Muscle of leg (tissue), 11 donors: ENCODE results near the gene ABCG4. TPM values are rescaled to one million over a fixed set of nuclear protein-coding genes. Genes with fewer than 3 reads are reported as not detected.

Experiments used
- DNase-seq: peaks from one replicate; pipeline ENCODE4 v3.0.0; 2013
- H3K27ac ChIP-seq: one replicate; pipeline ENCODE4 v1.5.1; 2013; ENCODE audit warnings: mild to moderate bottlenecking, low read length, control low read depth
- H3K27me3 ChIP-seq: one replicate; pipeline ENCODE4 v1.6.1; 2013; ENCODE audit warnings: low read length; ENCODE audit not compliant: control insufficient read depth, insufficient read depth
- H3K36me3 ChIP-seq: one replicate; pipeline ENCODE4 v1.6.1; 2013; ENCODE audit warnings: low read length; ENCODE audit not compliant: control insufficient read depth, insufficient read depth
- H3K4me1 ChIP-seq: one replicate; pipeline ENCODE4 v1.6.1; 2013; ENCODE audit warnings: low read length; ENCODE audit not compliant: control insufficient read depth, insufficient read depth
- H3K4me3 ChIP-seq: one replicate; pipeline ENCODE4 v1.5.1; 2013; ENCODE audit warnings: low read length, control low read depth
- H3K9me3 ChIP-seq: replicated peaks from 2 replicates; pipeline ENCODE4 v1.6.1; 2013; ENCODE audit warnings: low read depth, low read length; ENCODE audit not compliant: control insufficient read depth
- WGBS: methylation state at CpG from one replicate; pipeline ENCODE4 v1.1.5; 2013; ENCODE audit warnings: missing lambda C conversion rate; ENCODE audit not compliant: insufficient coverage; 5-methylcytosine and 5-hydroxymethylcytosine counted together
- polyA plus RNA-seq, 8 donors: library from polyadenylated mRNA; unstranded; fragments of 120-200 nt; gene quantifications; one replicate each; pipeline versions ENCODE4 v1.2.1 to v1.2.3, GENCODE V29; 2013; ENCODE audit warnings: inconsistent platforms in 1 of 8, low replicate concordance in 1 of 8; ENCODE audit not compliant: insufficient read length in 8 of 8, insufficient read depth in 1 of 8
- total RNA-seq: library from RNA; stranded (reverse); fragments of 120-200 nt; gene quantifications from one replicate; pipeline ENCODE4 v1.2.4, GENCODE V29; 2013

ABCG4 gene
- total and polyA plus RNA-seq, 9 donors: 0.13 to 0.60 (median 0.26) TPM

DNA sequence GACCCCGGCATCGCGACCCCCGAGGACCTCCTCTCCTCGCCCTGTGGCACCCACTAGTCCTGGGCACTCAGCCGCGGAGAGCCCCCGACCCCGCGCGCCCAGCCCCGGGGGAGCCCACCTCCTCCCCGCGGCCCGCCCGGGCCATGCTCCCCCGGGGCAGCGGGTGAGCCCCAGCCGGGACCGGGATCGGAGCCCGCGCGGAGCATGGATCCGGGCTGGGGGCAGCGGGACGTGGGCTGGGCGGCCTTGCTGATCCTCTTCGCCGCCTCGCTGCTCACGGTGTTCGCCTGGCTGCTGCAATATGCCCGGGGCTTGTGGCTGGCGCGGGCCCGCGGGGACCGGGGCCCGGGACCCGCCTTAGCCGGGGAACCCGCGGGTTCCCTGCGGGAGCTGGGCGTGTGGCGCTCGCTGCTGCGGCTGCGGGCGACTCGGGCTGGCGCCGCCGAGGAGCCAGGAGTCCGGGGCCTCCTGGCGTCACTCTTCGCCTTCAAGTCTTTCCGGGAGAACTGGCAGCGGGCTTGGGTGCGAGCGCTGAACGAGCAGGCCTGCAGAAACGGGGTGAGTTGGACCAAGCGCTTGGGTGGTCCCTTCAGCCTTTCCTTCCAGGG lies 41.2 kb upstream of the ABCG4 start:
- DNase-seq: no peak
- under 1% methylated on average over 63 of the region's 65 CpGs for WGBS
- H3K9me3 ChIP-seq: no peaks in the 10 kb centered on the region
- H3K27ac ChIP-seq: no peak overlapping the region
- peaks cover 31% of the 10 kb centered on the region for H3K4me1 ChIP-seq
- no peaks in the 10 kb centered on the region for H3K27me3 ChIP-seq
- peak overlapping the region; percentile 81 for H3K4me3 ChIP-seq
- H3K36me3 ChIP-seq: peaks cover 28% of the 10 kb centered on the region

GRCh38 chr11:119108146-119108856 lies 40.6 kb upstream of the ABCG4 start:
- DNase-seq: no peak
- Histone ChIP-seq H3K27me3 (no peaks in the 10 kb centered on the region), H3K4me3 (peak overlapping the region; percentile 81), H3K4me1 (peaks cover 24% of the 10 kb centered on the region), H3K36me3 (peaks cover 35% of the 10 kb centered on the region), H3K9me3 (no peaks in the 10 kb centered on the region), H3K27ac (no peak overlapping the region)
- 17% methylated on average over 2 of the region's 8 CpGs for WGBS

DNA sequence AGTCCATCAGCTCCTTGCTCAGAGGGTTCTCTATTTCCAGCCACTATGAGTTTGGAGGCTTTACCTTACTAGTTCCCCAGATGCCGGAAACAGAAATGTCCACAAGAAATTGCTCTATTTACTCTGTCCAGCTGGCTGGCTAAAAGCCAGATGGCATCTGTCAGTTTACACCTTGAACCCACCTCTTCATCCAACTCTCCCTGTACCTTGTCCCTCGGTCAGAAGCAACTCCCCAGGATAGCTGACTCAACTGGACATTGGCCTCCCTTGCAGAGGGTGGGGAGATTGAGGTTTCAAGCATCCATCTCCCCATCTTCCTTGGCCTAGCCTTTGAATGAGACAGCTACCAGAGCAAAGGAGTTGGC lies 40.0 kb upstream of the ABCG4 start:
- Histone ChIP-seq H3K27ac (no peak overlapping the region), H3K9me3 (no peaks in the 10 kb centered on the region), H3K27me3 (no peaks in the 10 kb centered on the region), H3K36me3 (peaks cover 39% of the 10 kb centered on the region), H3K4me3 (peak overlapping the region; percentile 81), H3K4me1 (peaks cover 24% of the 10 kb centered on the region)
- WGBS: 83% methylated on average over 1 of the region's 2 CpGs
- DNase-seq: no peak

GRCh38 chr11:119109843-119110242 lies 39.0 kb upstream of the ABCG4 start:
- H3K4me1 ChIP-seq: peaks cover 24% of the 10 kb centered on the region
- H3K36me3 ChIP-seq: peaks cover 46% of the 10 kb centered on the region
- H3K27me3 ChIP-seq: no peaks in the 10 kb centered on the region
- no peak for DNase-seq
- 80% methylated on average over 2 of the region's 3 CpGs for WGBS
- no peak overlapping the region for H3K4me3 ChIP-seq
- H3K27ac ChIP-seq: no peak overlapping the region
- no peaks in the 10 kb centered on the region for H3K9me3 ChIP-seq

DNA sequence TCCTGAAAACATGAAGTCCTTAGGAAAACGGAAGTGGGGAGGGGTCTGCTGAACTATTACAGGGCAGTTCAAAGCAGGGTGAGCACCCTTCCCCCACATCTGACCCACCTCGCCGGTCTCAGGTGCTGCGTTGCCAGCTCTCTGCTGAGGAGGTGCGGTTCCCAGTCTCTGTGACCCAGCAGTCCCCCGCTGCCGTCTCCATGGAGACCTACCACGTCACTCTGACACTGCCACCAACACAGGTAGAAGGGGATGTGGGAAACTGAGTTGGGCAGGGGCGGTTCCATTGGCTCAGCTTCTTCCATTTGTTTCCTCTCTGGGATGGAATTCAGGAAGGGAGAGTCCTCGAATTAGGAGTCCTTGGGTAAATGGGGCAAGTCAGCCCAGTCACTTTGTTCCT lies 38.4 kb upstream of the ABCG4 start:
- Histone ChIP-seq H3K27ac (no peak overlapping the region), H3K4me3 (no peak overlapping the region), H3K36me3 (peaks cover 50% of the 10 kb centered on the region), H3K4me1 (peaks cover 24% of the 10 kb centered on the region), H3K9me3 (no peaks in the 10 kb centered on the region), H3K27me3 (no peaks in the 10 kb centered on the region)
- 87% methylated on average over 2 of the region's 10 CpGs for WGBS
- no peak for DNase-seq

DNA sequence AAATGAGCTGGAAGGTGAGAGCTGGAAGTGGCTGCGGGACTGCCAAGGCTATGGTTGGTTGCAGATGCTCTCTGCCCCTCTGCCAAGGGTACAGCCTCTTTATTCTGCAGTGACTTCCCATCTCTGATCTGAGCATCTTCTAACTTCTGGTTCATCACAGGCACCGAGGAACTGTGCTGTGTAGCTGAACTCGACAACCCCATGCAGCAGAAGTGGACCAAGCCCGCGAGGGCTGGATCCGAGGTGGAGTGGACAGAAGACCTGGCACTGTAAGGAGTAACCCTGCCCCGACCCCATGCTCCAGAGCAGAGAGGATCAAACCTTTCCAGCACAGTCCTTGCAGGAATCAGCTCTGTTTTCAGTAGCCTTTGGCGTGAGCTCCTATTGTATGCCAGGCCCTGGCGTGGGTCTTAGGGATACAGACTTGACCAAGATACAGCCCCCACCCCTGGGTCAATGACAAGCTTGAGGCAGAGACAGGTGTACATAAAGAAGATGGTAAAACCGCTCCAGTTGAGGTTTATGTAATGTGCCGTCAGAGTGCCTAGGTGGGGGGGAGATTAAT lies 37.4 kb upstream of the ABCG4 start:
- Histone ChIP-seq H3K4me3 (no peak overlapping the region), H3K9me3 (no peaks in the 10 kb centered on the region), H3K4me1 (peaks cover 18% of the 10 kb centered on the region), H3K27me3 (no peaks in the 10 kb centered on the region), H3K36me3 (peaks cover 60% of the 10 kb centered on the region), H3K27ac (no peak overlapping the region)
- WGBS: 90% methylated on average over 10 of the region's 11 CpGs
- DNase-seq: no peak

DNA sequence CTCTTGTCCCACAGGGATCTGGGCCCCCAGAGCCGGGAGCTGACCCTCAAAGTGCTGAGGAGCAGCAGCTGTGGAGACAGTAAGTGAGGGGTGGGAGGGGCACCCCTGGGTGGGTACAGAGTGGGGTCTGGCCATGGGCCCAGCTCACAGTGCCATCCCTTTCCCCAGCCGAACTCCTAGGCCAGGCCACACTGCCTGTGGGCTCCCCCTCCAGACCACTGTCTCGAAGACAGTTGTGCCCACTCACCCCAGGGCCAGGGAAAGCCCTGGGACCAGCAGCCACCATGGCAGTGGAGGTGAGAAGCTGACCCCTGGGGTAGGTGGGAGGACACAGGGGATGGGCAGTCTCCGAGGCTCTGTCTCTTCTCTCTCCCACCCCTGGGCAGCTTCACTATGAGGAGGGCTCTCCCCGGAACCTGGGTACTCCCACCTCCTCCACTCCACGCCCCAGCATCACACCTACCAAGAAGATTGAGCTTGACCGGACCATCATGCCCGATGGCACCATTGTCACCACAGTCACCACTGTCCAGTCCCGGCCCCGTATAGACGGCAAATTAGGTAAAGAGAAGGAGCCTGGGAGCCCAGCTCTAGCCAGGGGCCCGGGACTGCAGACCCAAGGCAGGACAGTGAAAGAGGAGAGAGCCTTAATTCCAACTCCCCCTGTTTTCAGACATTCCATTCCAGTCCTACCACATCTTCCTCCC lies 36.4 kb upstream of the ABCG4 start:
- Histone ChIP-seq H3K9me3 (no peaks in the 10 kb centered on the region), H3K27ac (no peak overlapping the region), H3K27me3 (no peaks in the 10 kb centered on the region), H3K4me1 (peaks cover 12% of the 10 kb centered on the region), H3K36me3 (peaks cover 68% of the 10 kb centered on the region), H3K4me3 (no peak overlapping the region)
- DNase-seq: no peak
- 100% methylated on average over 1 of the region's 12 CpGs for WGBS

DNA sequence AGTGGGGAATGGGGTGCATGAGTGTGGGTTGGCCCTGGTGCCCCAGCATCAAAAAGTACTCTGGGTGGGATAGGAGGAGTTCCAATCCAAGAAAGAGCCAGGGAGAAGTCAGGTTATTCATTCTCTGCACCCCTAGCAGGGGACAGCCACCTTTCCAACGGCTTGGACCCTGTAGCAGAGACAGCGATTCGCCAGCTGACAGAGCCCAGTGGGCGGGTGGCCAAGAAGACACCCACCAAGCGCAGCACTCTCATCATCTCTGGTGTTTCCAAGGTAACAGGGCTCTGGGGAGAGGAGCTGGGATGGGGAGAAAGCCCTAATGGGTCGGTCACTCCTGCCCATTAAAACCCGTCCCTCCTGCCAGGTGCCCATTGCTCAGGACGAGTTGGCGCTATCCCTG lies 35.1 kb upstream of the ABCG4 start:
- Histone ChIP-seq H3K27me3 (no peaks in the 10 kb centered on the region), H3K9me3 (no peaks in the 10 kb centered on the region), H3K27ac (no peak overlapping the region), H3K4me1 (peaks cover 4% of the 10 kb centered on the region), H3K4me3 (no peak overlapping the region), H3K36me3 (peaks cover 68% of the 10 kb centered on the region)
- WGBS: 98% methylated on average over 8 of the region's 9 CpGs
- no peak for DNase-seq

GRCh38 chr11:119114351-119114750 lies 34.5 kb upstream of the ABCG4 start:
- H3K9me3 ChIP-seq: no peaks in the 10 kb centered on the region
- no peak for DNase-seq
- no peak overlapping the region for H3K27ac ChIP-seq
- no peaks in the 10 kb centered on the region for H3K4me1 ChIP-seq
- WGBS: no CpG with 5 or more reads among the region's 5 CpGs
- no peak overlapping the region for H3K4me3 ChIP-seq
- no peaks in the 10 kb centered on the region for H3K27me3 ChIP-seq
- peaks cover 68% of the 10 kb centered on the region for H3K36me3 ChIP-seq
